Smooth muscle cell (in vitro differentiated cells): ENCODE data around the gene BTBD16. TPM values are rescaled to one million over a fixed set of nuclear protein-coding genes. Genes with fewer than 3 reads are reported as not detected.

ENCODE experiments used
- DNase-seq: peaks from one replicate; lab custom pipeline; 2025; ENCODE audit not compliant: unreplicated experiment; lab: John Stamatoyannopoulos, UW
- H2AFZ ChIP-seq: fragments of 200-600 bp; sonication (generic); 2 replicates; pipeline ENCODE4 v1.6.0; 2016; ENCODE audit warnings: antibody characterized with exemption, low read depth, mild to moderate bottlenecking
- H3F3A ChIP-seq: fragments of 200-600 bp; sonication (generic); 2 replicates; pipeline ENCODE4 v1.6.0; 2017; ENCODE audit warnings: antibody characterized with exemption, low read depth
- H3K27ac ChIP-seq: fragments of 200-600 bp; sonication (generic); 2 replicates; pipeline ENCODE4 v1.5.1; 2016; ENCODE audit warnings: low read depth, mild to moderate bottlenecking
- H3K27me3 ChIP-seq: fragments of 200-600 bp; sonication (generic); 2 replicates; pipeline ENCODE4 v1.6.1; 2016; ENCODE audit warnings: low read depth, mild to moderate bottlenecking
- H3K36me3 ChIP-seq: fragments of 200-600 bp; sonication (generic); 2 replicates; pipeline ENCODE4 v1.5.1; 2016; ENCODE audit warnings: low read depth
- H3K4me1 ChIP-seq: fragments of 200-600 bp; sonication (generic); 2 replicates; pipeline ENCODE4 v1.5.1; 2016; ENCODE audit warnings: low read depth
- H3K4me2 ChIP-seq: fragments of 200-600 bp; sonication (generic); 2 replicates; pipeline ENCODE4 v1.6.0; 2016; ENCODE audit warnings: mild to moderate bottlenecking
- H3K4me3 ChIP-seq: fragments of 200-600 bp; sonication (generic); 2 replicates; pipeline ENCODE4 v1.5.1; 2016; ENCODE audit warnings: mild to moderate bottlenecking
- H3K79me2 ChIP-seq: fragments of 200-600 bp; sonication (generic); 2 replicates; pipeline ENCODE4 v1.6.0; 2016; ENCODE audit warnings: low read depth, mild to moderate bottlenecking
- H3K9ac ChIP-seq: fragments of 200-600 bp; sonication (generic); 2 replicates; pipeline ENCODE4 v1.6.0; 2016; ENCODE audit warnings: low read depth
- H3K9me3 ChIP-seq: fragments of 200-600 bp; sonication (generic); replicated peaks from 2 replicates; pipeline ENCODE4 v1.5.1; 2016; ENCODE audit warnings: low read depth
- H4K20me1 ChIP-seq: fragments of 200-600 bp; sonication (generic); 2 replicates; pipeline ENCODE4 v1.6.0; 2016; ENCODE audit warnings: low read depth
- CTCF ChIP-seq: fragments of 200-600 bp; sonication (generic); IDR thresholded peaks from 2 replicates; pipeline ENCODE4 v1.5.1; 2017; ENCODE audit warnings: borderline replicate concordance, mild to moderate bottlenecking, antibody characterized with exemption; ENCODE audit not compliant: insufficient read depth, poor library complexity, severe bottlenecking
- WGBS: methylation state at CpG from one replicate; pipeline ENCODE4 v1.1.7; 2016; ENCODE audit warnings: low lambda C conversion rate; 5-methylcytosine and 5-hydroxymethylcytosine counted together
- polyA plus RNA-seq: library from polyadenylated mRNA; unstranded; fragments of >200 nt; fragmentation: Nextera tagmentation; extraction: Ambion mirVana; gene quantifications from 2 replicates; pipeline ENCODE4 v1.2.1, GENCODE V29; 2016
- total RNA-seq: library from RNA; depleted of rRNA; stranded (reverse); fragments of >200 nt; gene quantifications from 2 replicates; pipeline ENCODE4 v1.2.3, GENCODE V29; 2014

Gene BTBD16
- total and polyA plus RNA-seq, 2 experiments from 2014 or later, result not detected

- WGBS, result 95% methylated on average over 8 of the region's 8 CpGs
- TF ChIP-seq CTCF, result no peak
Measured at GRCh38 chr10:122241836-122242235, 29.3 kb upstream of the BTBD16 start.

DNA sequence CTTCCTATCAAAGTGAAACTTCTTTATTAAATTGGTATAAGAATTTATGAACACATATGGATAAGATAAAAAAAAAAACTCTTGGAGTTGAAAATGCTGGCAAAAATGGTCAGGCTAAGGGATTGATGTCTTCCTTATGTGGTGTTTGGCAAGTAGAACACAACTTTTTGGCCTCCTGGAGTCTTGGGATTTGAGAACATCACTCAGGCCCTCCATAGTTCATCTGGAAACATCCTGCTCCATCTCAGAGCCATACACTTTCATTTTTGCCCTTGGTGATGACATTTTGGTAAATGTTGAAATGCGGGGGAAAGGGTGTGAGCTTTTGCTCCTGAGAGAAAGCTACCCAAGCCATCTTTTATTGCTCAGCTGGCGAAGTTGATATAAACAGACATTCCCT lies 27.5 kb upstream of the BTBD16 start:
- no peaks in the 10 kb centered on the region for H3K4me1 ChIP-seq
- H3K27ac ChIP-seq, result no peak overlapping the region
- no peaks in the 10 kb centered on the region for H4K20me1 ChIP-seq
- no peaks in the 10 kb centered on the region for H3K9me3 ChIP-seq
- no peaks in the 10 kb centered on the region for H3K36me3 ChIP-seq
- no peaks in the 10 kb centered on the region for H3K79me2 ChIP-seq
- no peak overlapping the region for H3K4me2 ChIP-seq
- no peak for TF ChIP-seq CTCF
- no peak overlapping the region for H3K9ac ChIP-seq
- WGBS, result 95% methylated on average over 2 of the region's 2 CpGs
- H3K27me3 ChIP-seq, result no peaks in the 10 kb centered on the region
- no peak for DNase-seq
- no peak overlapping the region for H2AFZ ChIP-seq
- H3K4me3 ChIP-seq, result no peak overlapping the region
- H3F3A ChIP-seq, result no peaks in the 10 kb centered on the region

More at GRCh38 chr10:122241836-122242235, 29.3 kb upstream of the BTBD16 start:
- H3K4me2 ChIP-seq, result no peak overlapping the region
- no peaks in the 10 kb centered on the region for H3K4me1 ChIP-seq
- H4K20me1 ChIP-seq, result no peaks in the 10 kb centered on the region
- DNase-seq, result no peak
- no peaks in the 10 kb centered on the region for H3F3A ChIP-seq
- H3K4me3 ChIP-seq, result no peak overlapping the region
- H3K27ac ChIP-seq, result no peak overlapping the region
- H2AFZ ChIP-seq, result no peak overlapping the region
- H3K9ac ChIP-seq, result no peak overlapping the region
- H3K36me3 ChIP-seq, result no peaks in the 10 kb centered on the region
- H3K79me2 ChIP-seq, result no peaks in the 10 kb centered on the region
- H3K27me3 ChIP-seq, result no peaks in the 10 kb centered on the region
- no peaks in the 10 kb centered on the region for H3K9me3 ChIP-seq

- no peak overlapping the region for H2AFZ ChIP-seq
- no peak overlapping the region for H3K4me3 ChIP-seq
- H3K9me3 ChIP-seq, result no peaks in the 10 kb centered on the region
- no peaks in the 10 kb centered on the region for H3K79me2 ChIP-seq
- H3F3A ChIP-seq, result no peaks in the 10 kb centered on the region
- H3K4me2 ChIP-seq, result no peak overlapping the region
- H4K20me1 ChIP-seq, result no peaks in the 10 kb centered on the region
- no peaks in the 10 kb centered on the region for H3K4me1 ChIP-seq
- no peak overlapping the region for H3K27ac ChIP-seq
- no peak overlapping the region for H3K9ac ChIP-seq
- no peaks in the 10 kb centered on the region for H3K27me3 ChIP-seq
- no peaks in the 10 kb centered on the region for H3K36me3 ChIP-seq
- TF ChIP-seq CTCF, result no peak
- 97% methylated on average over 11 of the region's 11 CpGs for WGBS
- DNase-seq, result no peak
Measured at GRCh38 chr10:122244001-122244975, 26.8 kb upstream of the BTBD16 start.
